GM18499 (cell line): ENCODE results near the gene SLC6A14.

Source experiments
- ATAC-seq: cut with Tn5 transposase; IDR thresholded peaks from one replicate; pipeline ENCODE4 v1.9.1; 2021; ENCODE audit warnings: moderate number of reproducible peaks; ENCODE audit not compliant: insufficient read depth, unreplicated experiment

Gene SLC6A14, protein sequence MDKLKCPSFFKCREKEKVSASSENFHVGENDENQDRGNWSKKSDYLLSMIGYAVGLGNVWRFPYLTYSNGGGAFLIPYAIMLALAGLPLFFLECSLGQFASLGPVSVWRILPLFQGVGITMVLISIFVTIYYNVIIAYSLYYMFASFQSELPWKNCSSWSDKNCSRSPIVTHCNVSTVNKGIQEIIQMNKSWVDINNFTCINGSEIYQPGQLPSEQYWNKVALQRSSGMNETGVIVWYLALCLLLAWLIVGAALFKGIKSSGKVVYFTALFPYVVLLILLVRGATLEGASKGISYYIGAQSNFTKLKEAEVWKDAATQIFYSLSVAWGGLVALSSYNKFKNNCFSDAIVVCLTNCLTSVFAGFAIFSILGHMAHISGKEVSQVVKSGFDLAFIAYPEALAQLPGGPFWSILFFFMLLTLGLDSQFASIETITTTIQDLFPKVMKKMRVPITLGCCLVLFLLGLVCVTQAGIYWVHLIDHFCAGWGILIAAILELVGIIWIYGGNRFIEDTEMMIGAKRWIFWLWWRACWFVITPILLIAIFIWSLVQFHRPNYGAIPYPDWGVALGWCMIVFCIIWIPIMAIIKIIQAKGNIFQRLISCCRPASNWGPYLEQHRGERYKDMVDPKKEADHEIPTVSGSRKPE

DNA sequence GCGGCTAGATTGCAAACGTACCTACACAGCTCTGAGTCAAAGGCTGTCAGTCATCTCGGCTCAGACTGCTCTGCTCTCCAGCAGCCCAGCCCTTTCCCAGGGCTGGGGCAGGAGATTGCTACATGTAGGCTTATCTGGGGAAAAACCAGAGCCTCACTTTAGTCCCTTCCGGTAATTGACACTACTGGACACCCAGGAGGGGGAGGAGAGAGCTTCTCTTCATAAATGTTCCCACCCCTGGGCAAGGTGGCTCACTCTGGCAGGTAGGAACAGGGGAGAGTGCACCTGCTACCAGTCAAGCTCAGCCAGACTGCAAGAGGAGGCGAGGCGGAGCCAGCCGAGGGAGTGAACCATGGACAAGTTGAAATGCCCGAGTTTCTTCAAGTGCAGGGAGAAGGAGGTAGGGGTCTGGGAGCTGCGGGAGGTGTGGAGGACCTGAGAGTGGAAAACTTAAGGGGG, at the start of gene SLC6A14:
Gene SLC6A14, plus strand, starts transcription at position 249 of the 459 bp plus-strand sequence. Its CDS starts 104 bp downstream, at position 353.
- no peak for ATAC-seq

DNA sequence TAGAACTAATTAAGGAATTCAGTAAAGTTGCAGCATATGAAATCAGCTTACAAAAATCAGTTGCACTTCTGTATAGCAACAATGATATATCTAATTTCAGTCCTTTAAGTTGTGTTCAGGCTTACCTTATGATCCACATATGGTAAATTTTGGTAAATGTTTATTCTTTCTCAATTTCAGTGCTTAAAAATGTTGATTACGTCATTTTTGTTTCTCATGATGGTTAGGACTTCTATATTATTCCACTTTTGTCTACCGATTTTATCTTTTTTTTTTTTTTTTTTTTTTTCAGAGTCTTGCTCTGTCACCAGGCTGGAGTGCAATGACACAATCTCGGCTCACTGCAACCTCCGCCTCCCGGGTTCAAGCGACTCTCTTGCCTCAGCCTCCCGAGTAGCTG, 40.7 kb upstream of the SLC6A14 start:
- ATAC-seq: no peak

DNA sequence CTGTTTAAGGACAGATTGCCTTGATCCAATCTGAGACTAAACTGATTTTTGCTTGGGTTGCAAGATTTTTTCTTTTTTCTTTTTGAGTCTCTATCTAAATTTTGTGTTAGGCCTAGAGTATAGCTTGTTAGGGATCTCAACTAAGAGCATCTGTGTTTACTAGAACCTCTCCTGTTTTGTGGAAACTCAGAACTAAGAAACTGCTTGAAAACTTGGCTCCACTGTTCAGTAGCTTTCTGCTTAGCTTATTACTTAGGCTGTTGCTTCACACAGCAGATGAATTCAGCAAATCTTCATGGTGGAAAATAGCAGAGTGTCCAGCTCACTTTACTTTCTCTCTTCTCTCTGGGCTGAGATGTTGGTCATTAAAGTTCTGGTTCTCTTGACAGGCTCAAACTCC, 36.7 kb upstream of the SLC6A14 start:
- no peak for ATAC-seq

DNA sequence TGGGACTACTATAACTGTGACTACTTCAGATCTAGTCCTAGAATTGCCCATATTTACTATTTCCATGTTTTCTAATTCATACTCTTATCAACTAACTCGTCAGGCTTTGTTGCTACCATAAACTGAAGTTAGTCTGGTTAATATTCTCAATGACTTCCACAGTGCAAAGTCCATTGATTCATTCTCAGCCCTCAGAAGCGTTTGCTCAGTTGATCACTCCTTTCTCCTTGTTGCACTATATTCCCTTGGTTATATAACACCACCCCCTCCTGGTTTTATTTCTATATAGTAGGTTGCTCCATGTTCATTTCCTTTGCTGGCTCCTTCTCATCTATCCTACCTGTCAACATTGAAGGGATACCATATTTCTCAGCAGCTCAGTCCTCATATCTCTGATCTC, 27.2 kb upstream of the SLC6A14 start:
- no peak for ATAC-seq

DNA sequence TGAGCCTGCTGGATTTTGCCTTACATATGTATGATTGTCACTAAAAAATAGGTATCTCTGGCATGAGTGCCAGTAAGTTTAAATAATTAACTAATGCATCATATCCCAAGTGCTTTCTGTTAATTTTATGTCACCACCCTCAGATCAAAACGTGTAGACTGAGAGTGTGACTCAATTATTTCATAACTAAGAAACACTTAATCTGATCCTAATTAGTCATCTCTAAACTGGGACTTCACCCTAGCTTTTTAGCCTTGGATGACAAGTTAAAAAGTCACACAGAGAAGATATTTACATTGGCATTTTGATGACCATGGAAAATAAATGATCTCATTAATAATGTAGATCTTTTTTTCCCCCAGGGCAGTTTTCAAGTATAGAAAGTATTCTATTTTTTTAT, 23.1 kb upstream of the SLC6A14 start:
- no peak for ATAC-seq

DNA sequence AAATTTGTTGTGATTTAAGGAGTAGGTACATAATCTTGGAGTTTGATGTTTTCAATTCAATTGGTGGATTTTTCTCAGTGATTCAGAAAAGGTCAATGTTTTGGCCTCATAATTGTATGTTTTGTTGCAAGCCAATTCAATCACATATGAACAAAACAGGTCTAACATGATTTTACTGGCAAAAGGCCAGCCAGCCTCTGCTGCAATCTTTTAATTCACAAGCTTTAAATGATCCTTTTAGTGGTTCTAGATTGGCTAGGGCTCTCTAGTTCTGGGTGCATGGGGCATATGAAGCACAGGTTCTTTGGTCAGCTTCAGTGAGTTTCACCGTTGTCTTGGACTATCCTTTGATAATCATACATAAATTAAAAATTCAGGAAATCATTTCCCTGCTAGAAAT, 19.2 kb upstream of the SLC6A14 start:
- no peak for ATAC-seq

DNA sequence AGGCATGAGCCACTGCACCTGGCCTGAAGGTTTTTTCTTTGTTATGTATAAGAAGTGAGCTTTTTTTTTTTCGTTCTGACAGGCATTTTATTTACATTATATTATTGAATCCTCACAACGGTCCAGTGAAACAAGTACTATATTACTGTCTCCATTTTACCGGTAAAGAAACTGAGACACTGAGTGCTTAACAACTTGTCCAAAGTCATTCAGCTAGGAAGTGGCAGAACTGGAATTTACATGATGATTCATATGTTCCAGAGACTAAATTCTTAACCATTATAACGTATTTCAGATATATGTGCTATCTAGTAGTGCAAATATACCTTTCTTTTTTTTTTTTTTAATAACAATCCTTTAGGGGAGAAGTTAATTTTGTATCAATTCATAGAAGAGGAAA, 18.4 kb upstream of the SLC6A14 start:
- no peak for ATAC-seq

DNA sequence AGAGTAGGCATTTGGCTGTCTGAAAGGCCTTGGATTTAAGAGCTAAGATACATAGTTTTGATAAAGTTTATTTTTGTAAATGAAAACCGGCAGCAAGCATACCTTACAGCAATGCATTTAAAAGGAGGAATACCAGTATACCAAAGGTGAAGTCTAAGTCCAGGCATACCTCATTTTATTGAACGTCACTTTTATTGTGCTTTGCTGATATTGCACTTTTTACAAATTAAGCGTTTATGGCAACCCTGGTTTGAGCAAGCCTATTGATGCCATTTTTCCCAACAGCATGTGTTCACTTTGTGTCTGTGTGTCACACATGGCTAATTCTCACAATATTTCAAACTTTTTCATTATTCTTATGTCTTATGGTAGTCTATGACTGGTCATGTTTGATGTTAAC, 8.4 kb upstream of the SLC6A14 start:
- no peak for ATAC-seq

DNA sequence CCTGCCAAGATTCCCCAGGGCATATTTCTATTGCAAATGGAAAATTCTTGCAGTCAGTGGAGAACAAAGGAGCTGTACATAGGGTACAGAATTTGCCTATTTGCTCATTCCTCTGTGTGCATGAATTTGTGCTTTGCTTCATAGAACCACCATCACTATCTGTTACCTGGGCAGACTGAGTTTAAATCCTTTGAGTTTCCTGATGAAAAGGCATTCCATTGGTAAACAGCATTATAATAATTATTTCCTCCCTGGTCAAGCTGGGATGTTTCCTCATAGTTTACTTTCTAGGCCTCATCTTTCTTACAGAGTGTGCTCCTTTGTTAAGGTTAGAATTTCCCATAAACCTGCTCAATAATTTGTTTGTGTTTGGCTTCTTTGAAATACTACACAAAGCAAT, 809 bp upstream of the SLC6A14 start:
- no peak for ATAC-seq

DNA sequence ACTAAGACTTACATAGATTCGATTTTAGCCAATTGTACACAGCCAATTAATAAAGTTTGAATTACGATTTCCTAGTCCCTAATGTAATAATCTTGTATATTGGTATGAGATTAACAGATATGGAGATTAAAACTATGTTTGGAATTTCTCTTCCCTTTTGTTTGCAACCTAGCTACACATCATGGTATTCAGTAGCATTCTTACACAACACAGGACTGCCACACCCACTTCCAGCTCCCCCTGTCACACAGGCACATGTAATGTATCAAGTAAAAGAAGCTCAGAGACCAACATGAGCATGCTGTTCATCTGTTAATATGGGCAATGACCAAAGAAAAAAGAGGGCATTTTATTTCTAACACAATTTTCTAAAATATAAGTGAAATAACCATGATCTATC, 12.8 kb downstream of the SLC6A14 start:
- no peak for ATAC-seq

DNA sequence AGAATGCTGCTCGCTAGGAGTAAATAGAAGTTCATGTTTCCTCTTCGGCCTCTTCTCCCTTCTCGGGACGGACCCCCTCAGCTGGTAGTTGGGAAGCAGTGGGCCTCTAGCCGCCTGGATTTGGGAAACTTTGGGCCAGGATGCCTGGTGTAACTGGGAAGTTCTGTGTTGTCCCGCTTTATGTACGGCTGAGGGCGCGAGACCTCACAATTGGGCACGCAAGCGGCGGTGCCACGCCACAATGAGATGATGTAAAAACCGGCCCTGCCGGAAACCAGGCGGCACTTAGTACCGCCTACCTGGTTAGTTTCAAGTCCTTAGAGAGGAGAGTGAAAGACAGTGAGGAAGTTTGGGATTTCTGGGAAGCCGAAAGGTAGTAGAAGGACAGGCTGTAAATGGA, 26.4 kb downstream of the SLC6A14 start, which contains the start of gene CT83:
Gene CT83, minus strand, starts transcription at position 155 of the 400 bp plus-strand sequence. Its CDS starts 120 bp downstream, at position 35.
- no peak for ATAC-seq

DNA sequence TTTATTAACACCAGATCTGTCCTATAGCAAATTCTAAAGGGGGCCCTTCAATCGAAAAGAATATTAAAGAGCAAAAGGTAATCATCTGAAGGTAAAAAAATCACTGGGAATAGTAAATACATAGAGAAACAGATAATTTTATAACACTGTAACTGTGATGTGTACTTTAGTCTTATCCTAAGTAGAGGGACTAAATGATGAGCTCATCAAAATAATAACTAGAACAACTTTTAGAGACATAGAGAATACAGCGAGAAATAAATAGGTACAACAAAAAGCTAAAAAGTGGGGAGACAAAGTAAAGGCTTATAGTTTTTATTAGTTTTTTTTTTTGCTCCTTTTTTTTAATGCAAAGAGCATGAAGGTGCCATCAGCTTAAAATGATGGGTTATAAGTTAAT, 43.7 kb downstream of the SLC6A14 start:
- ATAC-seq: no peak

DNA sequence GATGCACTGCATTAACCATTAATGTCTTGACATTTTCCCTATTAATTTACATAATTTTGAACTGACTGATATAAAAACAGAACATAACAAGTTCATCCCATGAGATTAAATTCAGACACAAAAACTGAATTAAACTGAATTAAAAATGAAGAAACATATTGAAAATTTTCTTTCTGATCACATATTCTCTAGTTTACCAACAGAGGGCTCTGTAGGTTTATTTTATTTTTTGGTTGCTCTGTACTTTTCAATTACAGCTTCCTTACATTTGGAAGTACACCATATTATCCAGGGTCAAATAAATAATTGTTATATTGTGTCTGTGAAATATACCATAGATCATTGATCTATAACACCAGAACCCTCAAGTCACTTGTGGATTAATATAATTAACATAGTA, 53.7 kb downstream of the SLC6A14 start:
- ATAC-seq: no peak

DNA sequence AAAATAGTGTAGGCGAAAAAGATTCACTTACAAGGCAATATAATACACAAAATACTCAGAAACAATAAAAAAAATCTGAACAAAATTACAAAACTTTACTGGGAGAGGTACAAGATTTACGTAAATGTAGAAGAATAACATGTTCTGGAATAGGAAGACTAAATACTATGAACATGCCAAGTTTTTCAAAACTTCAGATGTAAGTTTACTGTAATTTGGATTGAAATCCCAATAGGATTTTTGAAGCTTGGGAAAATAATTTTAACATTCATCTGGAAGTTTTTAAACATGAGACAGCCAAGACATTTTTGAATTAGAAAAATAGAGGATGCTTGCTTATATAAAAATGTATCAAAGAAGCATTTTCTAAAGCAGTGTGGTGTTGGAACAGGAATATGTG, 56.9 kb downstream of the SLC6A14 start:
- no peak for ATAC-seq

DNA sequence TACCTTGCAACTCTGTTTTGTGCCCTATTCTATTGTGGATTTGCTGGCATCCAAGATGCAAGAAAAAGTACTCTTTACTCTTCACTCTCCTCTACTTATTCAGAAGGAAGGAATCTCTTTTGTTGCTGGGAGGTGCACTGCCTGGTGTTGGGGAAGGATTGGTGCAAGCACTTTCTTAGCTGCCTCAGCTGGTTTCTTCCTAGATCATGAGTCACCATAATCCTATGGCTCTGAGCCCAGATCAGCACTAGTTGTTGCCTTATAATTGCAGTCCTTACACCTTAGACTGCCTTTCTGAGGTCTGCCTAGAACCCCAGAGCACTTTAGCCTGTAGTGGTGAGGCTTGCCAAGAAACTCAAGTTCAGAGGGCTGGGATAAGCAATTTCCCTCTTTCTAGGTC, 63.4 kb downstream of the SLC6A14 start:
- ATAC-seq: no peak
